Measurements from ENCODE around the gene SH2D3A.
A peak's percentile ranks its signal among the peaks of the same experiment; 100 is the strongest.

Gene SH2D3A

GRCh38 chr19:6736917-6737283, 30.3 kb downstream of the SH2D3A start:
- no peak for DNase-seq

- DNase-seq: peak; percentile 39 to 64 (median 56)
Observed at GRCh38 chr19:6736169-6736916, 30.9 kb downstream of the SH2D3A start.

GRCh38 chr19:6735181-6735911, 31.9 kb downstream of the SH2D3A start:
- no peak for DNase-seq

GRCh38 chr19:6734096-6734696, 33.0 kb downstream of the SH2D3A start:
- no peak for DNase-seq

- peak in 1 of 6 experiments; percentile 25 for DNase-seq
Observed at GRCh38 chr19:6733338-6734095, 33.7 kb downstream of the SH2D3A start.

GRCh38 chr19:6732803-6733337, 34.4 kb downstream of the SH2D3A start:
- no peak for DNase-seq

GRCh38 chr19:6731822-6732221, 35.4 kb downstream of the SH2D3A start:
- DNase-seq: no peak

- no peak for DNase-seq
Observed at GRCh38 chr19:6730941-6731670, 36.1 kb downstream of the SH2D3A start.

GRCh38 chr19:6730153-6730804, 37.0 kb downstream of the SH2D3A start:
- peak in 1 of 6 experiments; percentile 13 for DNase-seq

- DNase-seq: no peak
Observed at GRCh38 chr19:6729573-6730152, 37.6 kb downstream of the SH2D3A start.

GRCh38 chr19:6728346-6728745, 38.9 kb downstream of the SH2D3A start:
- DNase-seq: no peak

- no peak for DNase-seq
Observed at GRCh38 chr19:6725513-6726231, 41.6 kb downstream of the SH2D3A start.

- DNase-seq: no peak
Observed at GRCh38 chr19:6724631-6725492, 42.4 kb downstream of the SH2D3A start.

- no peak for DNase-seq
Observed at GRCh38 chr19:6723738-6724137, 43.5 kb downstream of the SH2D3A start.

GRCh38 chr19:6723108-6723618, 44.1 kb downstream of the SH2D3A start:
- no peak for DNase-seq

- no peak for DNase-seq
Observed at GRCh38 chr19:6721773-6722172, 45.5 kb downstream of the SH2D3A start.

GRCh38 chr19:6721138-6721474, 46.1 kb downstream of the SH2D3A start:
- DNase-seq: no peak

- DNase-seq: no peak
Observed at GRCh38 chr19:6720369-6721137, 46.7 kb downstream of the SH2D3A start, which contains the start of gene C3. Gene C3, minus strand, starts transcription at chr19:6720650. Its CDS starts 61 bp downstream, at chr19:6720589.

GRCh38 chr19:6719992-6720368, 47.3 kb downstream of the SH2D3A start:
- DNase-seq: no peak
